ENCODE measurements around the gene ADAMTSL4. TPM values are rescaled to one million over a fixed set of nuclear protein-coding genes. Genes with fewer than 3 reads are reported as not detected.

ADAMTSL4 gene
- total and polyA plus RNA-seq, 9 of the 15 experiments (the other 6 are each of a cell fraction or from before 2014, with no cell fraction given): 12.7 to 212 (median 35.6) TPM

DNA sequence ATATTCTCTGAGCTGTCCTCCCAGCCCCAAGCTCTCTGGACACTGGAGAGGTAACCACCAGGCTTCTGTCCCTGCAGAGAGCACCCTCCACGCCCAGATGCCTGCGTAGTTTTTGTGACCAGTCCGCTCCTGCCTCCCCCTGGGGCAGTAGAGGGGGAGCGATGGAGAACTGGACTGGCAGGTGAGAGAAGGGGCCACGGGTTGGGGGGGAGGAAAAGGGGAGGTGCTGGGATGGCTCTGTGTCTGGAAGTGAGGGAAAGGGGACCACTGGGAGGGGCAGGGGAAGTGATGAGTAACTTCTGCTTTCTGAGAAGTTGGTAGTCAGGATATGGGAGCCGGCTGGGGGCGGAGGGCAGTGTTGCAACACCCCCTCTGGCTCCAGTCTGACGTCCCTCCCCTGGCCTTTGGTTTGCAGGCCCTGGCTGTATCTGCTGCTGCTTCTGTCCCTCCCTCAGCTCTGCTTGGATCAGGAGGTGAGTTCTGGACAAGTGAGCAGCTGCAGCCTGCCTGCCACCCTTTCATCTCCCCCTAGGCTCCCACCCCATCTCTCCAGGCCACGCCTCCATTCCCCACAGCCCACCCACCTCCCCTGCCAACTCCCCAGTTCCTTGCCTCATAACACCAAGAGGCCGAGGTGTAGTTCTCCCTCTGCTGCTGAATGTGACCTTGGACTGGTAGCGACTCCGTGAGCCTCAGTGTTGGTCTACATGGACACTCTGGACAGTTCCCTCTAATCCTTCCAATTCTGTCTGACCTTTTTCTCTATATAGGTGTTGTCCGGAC lies 3.1 kb downstream of the ADAMTSL4 start (continued):
- TF ChIP-seq, protein P1, sequence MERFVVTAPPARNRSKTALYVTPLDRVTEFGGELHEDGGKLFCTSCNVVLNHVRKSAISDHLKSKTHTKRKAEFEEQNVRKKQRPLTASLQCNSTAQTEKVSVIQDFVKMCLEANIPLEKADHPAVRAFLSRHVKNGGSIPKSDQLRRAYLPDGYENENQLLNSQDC (CRISPR knock-in tag; IDR thresholded peaks at IDR 0.05): no peak
- TF ChIP-seq SP2 (IDR thresholded peaks at IDR 0.05; ENCODE audit: extremely low read depth, low read depth, low read length, poor library complexity, severe bottlenecking): no peak
- TF ChIP-seq FOXK1 (CRISPR knock-in tag; IDR thresholded peaks at IDR 0.05; ENCODE audit: borderline replicate concordance): no peak
- no peak for TF ChIP-seq TCF7L2 (IDR thresholded peaks at IDR 0.05; ENCODE audit: low read depth, low read length)
- no peak for TF ChIP-seq ZNF778 (CRISPR knock-in tag; IDR thresholded peaks at IDR 0.05)
- peak; percentile 50 for TF ChIP-seq TAF1 (IDR thresholded peaks at IDR 0.05; ENCODE audit: control insufficient read depth, extremely low read depth, insufficient read depth, low read length, severe bottlenecking)
- TF ChIP-seq, protein P2, sequence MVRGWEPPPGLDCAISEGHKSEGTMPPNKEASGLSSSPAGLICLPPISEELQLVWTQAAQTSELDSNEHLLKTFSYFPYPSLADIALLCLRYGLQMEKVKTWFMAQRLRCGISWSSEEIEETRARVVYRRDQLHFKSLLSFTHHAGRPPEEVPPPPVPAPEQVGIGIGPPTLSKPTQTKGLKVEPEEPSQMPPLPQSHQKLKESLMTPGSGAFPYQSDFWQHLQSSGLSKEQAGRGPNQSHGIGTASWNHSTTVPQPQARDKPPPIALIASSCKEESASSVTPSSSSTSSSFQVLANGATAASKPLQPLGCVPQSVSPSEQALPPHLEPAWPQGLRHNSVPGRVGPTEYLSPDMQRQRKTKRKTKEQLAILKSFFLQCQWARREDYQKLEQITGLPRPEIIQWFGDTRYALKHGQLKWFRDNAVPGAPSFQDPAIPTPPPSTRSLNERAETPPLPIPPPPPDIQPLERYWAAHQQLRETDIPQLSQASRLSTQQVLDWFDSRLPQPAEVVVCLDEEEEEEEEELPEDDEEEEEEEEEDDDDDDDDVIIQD (CRISPR knock-in tag; IDR thresholded peaks at IDR 0.05): no peak
- TF ChIP-seq RUNX1 (IDR thresholded peaks at IDR 0.05; ENCODE audit: low read depth): peak; percentile 60; the same call in 1 of the 2 replicates
- TF ChIP-seq ZNF324 (CRISPR knock-in tag; IDR thresholded peaks at IDR 0.05): no peak
- TF ChIP-seq KDM1A (IDR thresholded peaks at IDR 0.05): peak in 1 of 2 experiments; percentile 68; a peak in 2 of 4 replicates
- TF ChIP-seq ZNF699 (CRISPR knock-in tag; IDR thresholded peaks at IDR 0.05; ENCODE audit: insufficient replicate concordance): no peak
- TF ChIP-seq FOXK2 (conservative IDR thresholded peaks at IDR 0.05 in 1 of 2, IDR thresholded peaks at IDR 0.05 in 1 of 2; ENCODE audit: low read depth in 2 of 2): peak in 1 of 2 experiments; percentile 40; a peak in 1 of 4 replicates
- no peak for TF ChIP-seq SLC30A9 (CRISPR knock-in tag; IDR thresholded peaks at IDR 0.05)
- peak; percentile 100 for TF ChIP-seq CEBPB (tag; IDR thresholded peaks at IDR 0.05)
- 0 out of 2 replicates have a peak, but pooled peaks have one; percentile 10 for TF ChIP-seq ZNF586 (CRISPR knock-in tag; conservative IDR thresholded peaks at IDR 0.05)
- TF ChIP-seq, protein P3, sequence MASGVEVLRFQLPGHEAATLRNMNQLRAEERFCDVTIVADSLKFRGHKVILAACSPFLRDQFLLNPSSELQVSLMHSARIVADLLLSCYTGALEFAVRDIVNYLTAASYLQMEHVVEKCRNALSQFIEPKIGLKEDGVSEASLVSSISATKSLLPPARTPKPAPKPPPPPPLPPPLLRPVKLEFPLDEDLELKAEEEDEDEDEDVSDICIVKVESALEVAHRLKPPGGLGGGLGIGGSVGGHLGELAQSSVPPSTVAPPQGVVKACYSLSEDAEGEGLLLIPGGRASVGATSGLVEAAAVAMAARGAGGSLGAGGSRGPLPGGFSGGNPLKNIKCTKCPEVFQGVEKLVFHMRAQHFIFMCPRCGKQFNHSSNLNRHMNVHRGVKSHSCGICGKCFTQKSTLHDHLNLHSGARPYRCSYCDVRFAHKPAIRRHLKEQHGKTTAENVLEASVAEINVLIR (CRISPR knock-in tag; IDR thresholded peaks at IDR 0.05): no peak
- TF ChIP-seq CCNT2 (IDR thresholded peaks at IDR 0.05; ENCODE audit: borderline replicate concordance, extremely low read depth, insufficient read length, low read depth, low read length): peak; percentile 17
- TF ChIP-seq ZNF140 (CRISPR knock-in tag; IDR thresholded peaks at IDR 0.05): no peak
- peak; percentile 56 for TF ChIP-seq HMGN3 (IDR thresholded peaks at IDR 0.05; ENCODE audit: borderline replicate concordance, extremely low read depth, insufficient read length, low read depth, low read length)
- TF ChIP-seq EWSR1 (IDR thresholded peaks at IDR 0.05; ENCODE audit: borderline replicate concordance, low read depth, partially characterized antibody): no peak
- no peak for TF ChIP-seq ZFP1 (CRISPR knock-in tag; IDR thresholded peaks at IDR 0.05)
- no peak for TF ChIP-seq RBM34 (IDR thresholded peaks at IDR 0.05; ENCODE audit: borderline replicate concordance, insufficient read depth, low read length)

Measured in K562 (cell line).